HG03280 (cell line): ENCODE data around the gene TRIM8.

ENCODE experiments used
- ATAC-seq: cut with Tn5 transposase; IDR thresholded peaks from one replicate; pipeline ENCODE4 v1.9.1; 2021; ENCODE audit warnings: mild to moderate bottlenecking, moderate library complexity; ENCODE audit not compliant: unreplicated experiment

The TRIM8 gene

GRCh38 chr10:102631525-102632393 lies 12.5 kb upstream of the TRIM8 start:
- no peak for ATAC-seq

- no peak for ATAC-seq
Observed at GRCh38 chr10:102632394-102633111, 11.7 kb upstream of the TRIM8 start.

- no peak for ATAC-seq
Observed at GRCh38 chr10:102633287-102633686, 11.0 kb upstream of the TRIM8 start.

- no peak for ATAC-seq
Observed at GRCh38 chr10:102633848-102634247, 10.4 kb upstream of the TRIM8 start.

GRCh38 chr10:102634686-102635085 lies 9.6 kb upstream of the TRIM8 start:
- ATAC-seq = no peak

- ATAC-seq = no peak
Observed at GRCh38 chr10:102635377-102635776, 8.9 kb upstream of the TRIM8 start.

- no peak for ATAC-seq
Observed at GRCh38 chr10:102639537-102639936, 4.7 kb upstream of the TRIM8 start.

GRCh38 chr10:102641402-102641801 lies 2.9 kb upstream of the TRIM8 start:
- no peak for ATAC-seq

GRCh38 chr10:102641880-102642735 lies 2.2 kb upstream of the TRIM8 start:
- peak; percentile 58 for ATAC-seq

GRCh38 chr10:102642736-102643335 lies 1.4 kb upstream of the TRIM8 start:
- no peak for ATAC-seq

- ATAC-seq = no peak
Observed at GRCh38 chr10:102643336-102644065, 778 bp upstream of the TRIM8 start.

- ATAC-seq = peak; percentile 14
Observed at GRCh38 chr10:102644646-102645387, 538 bp downstream of the TRIM8 start.

GRCh38 chr10:102645388-102645740 lies 1.1 kb downstream of the TRIM8 start:
- no peak for ATAC-seq

- ATAC-seq = peak; percentile 24
Observed at GRCh38 chr10:102645741-102646609, 1.7 kb downstream of the TRIM8 start.

- ATAC-seq = no peak
Observed at GRCh38 chr10:102646610-102647442, 2.5 kb downstream of the TRIM8 start.

GRCh38 chr10:102647443-102648268 lies 3.4 kb downstream of the TRIM8 start:
- ATAC-seq = no peak
